ENCODE data around the gene POU5F2. TPM values are rescaled to one million over a fixed set of nuclear protein-coding genes. Genes with fewer than 3 reads are reported as not detected.

POU5F2 gene
- total and polyA plus RNA-seq, 2 of the 8 experiments (the other 6 are each of a cell fraction or from before 2014, with no cell fraction given) = 0.06 to 0.08 TPM

Other genes with a start within 250 kb of the POU5F2 start
- gene NR2F1-AS1, start 160.4 kb downstream of the POU5F2 start, total RNA-seq (2021; fragmentation: NEBNext Ultra II Directional; extraction: Animal tissue kit (Norgen Biotek cat#: 25700)) = 1.6 and 2.1 TPM in 2 replicates
- gene NR2F1-AS1, start 160.4 kb downstream of the POU5F2 start, polyA plus RNA-seq (2011; rRNA removed) = 1.1 and 5.6 TPM in 2 replicates
- gene NR2F1, start 158.4 kb downstream of the POU5F2 start, total RNA-seq (2021; fragmentation: NEBNext Ultra II Directional; extraction: Animal tissue kit (Norgen Biotek cat#: 25700)) = not detected in 2 replicates
- 0.17 TPM in 1 of 2 replicates, not detected in the other for gene NR2F1, start 158.4 kb downstream of the POU5F2 start, polyA plus RNA-seq (2011; rRNA removed)